Activated CD8-positive, alpha-beta memory T cell treated with anti-CD3 and anti-CD28 coated beads, Interleukin-2, amount 50 U/mL, for 1 hour (primary cell): ENCODE data around the gene OR5K3.
"Not testable (repeated sequence)": the region's sequence is repeated elsewhere in the genome, so short reads cannot be mapped to it uniquely, and the experiment has no call there.

Experiments
- DNase-seq: peaks from one replicate; pipeline ENCODE4 v3.0.0-alpha.2; 2020; ENCODE audit errors: extremely low read depth

The OR5K3 gene

GRCh38 chr3:98390366-98390765 lies at the start of gene OR5K3:
TSS of gene OR5K3 (plus strand) at chr3:98390666. CDS start at chr3:98390666, 0 bp downstream.
- DNase-seq, result no peak

GRCh38 chr3:98341758-98342157 lies 48.7 kb upstream of the OR5K3 start:
- DNase-seq, result no peak

GRCh38 chr3:98343647-98344507 lies 46.6 kb upstream of the OR5K3 start:
- no peak for DNase-seq

GRCh38 chr3:98350082-98350481 lies 40.4 kb upstream of the OR5K3 start:
- no peak for DNase-seq

- DNase-seq, result no peak
Observed at GRCh38 chr3:98353554-98353953, 36.9 kb upstream of the OR5K3 start, which contains the start of gene OR5K4. TSS of gene OR5K4 (plus strand) at chr3:98353854. CDS start at chr3:98353854, 0 bp downstream.

GRCh38 chr3:98359250-98359649 lies 31.2 kb upstream of the OR5K3 start:
- DNase-seq, result no peak

GRCh38 chr3:98359993-98360675 lies 30.3 kb upstream of the OR5K3 start:
- DNase-seq, result no peak

- no peak for DNase-seq
Observed at GRCh38 chr3:98360681-98361080, 29.8 kb upstream of the OR5K3 start.

- DNase-seq, result no peak
Observed at GRCh38 chr3:98361289-98361688, 29.2 kb upstream of the OR5K3 start.

- no peak for DNase-seq
Observed at GRCh38 chr3:98367464-98368246, 22.8 kb upstream of the OR5K3 start.

- DNase-seq, result no peak
Observed at GRCh38 chr3:98371186-98371585, 19.3 kb upstream of the OR5K3 start.

- no peak for DNase-seq
Observed at GRCh38 chr3:98371853-98372252, 18.6 kb upstream of the OR5K3 start.

- no peak for DNase-seq
Observed at GRCh38 chr3:98372445-98372844, 18.0 kb upstream of the OR5K3 start.

GRCh38 chr3:98376631-98377030 lies 13.8 kb upstream of the OR5K3 start:
- no peak for DNase-seq

GRCh38 chr3:98388147-98388546 lies 2.3 kb upstream of the OR5K3 start:
- no peak for DNase-seq

- DNase-seq, result no peak
Observed at GRCh38 chr3:98395101-98395500, 4.6 kb downstream of the OR5K3 start.

GRCh38 chr3:98396482-98396881 lies 6.0 kb downstream of the OR5K3 start:
- DNase-seq, result not testable (repeated sequence)

GRCh38 chr3:98398513-98398912 lies 8.0 kb downstream of the OR5K3 start:
- DNase-seq, result no peak

- no peak for DNase-seq
Observed at GRCh38 chr3:98402507-98402906, 12.0 kb downstream of the OR5K3 start.

GRCh38 chr3:98404010-98404409 lies 13.5 kb downstream of the OR5K3 start:
- DNase-seq, result no peak

- no peak for DNase-seq
Observed at GRCh38 chr3:98406034-98406433, 15.6 kb downstream of the OR5K3 start.

- no peak for DNase-seq
Observed at GRCh38 chr3:98432575-98432974, 42.1 kb downstream of the OR5K3 start.
